Common myeloid progenitor, CD34-positive (primary cell): Measurements from ENCODE around the gene SPAG16.

Experiments used
- CTCF ChIA-PET: fragments of 350-600 bp; sonication (Branson Sonifier 250); formaldehyde crosslinking; loops from one replicate; lab custom pipeline; 2021; ENCODE audit warnings: antibody characterized with exemption; lab: Charles Lee
- POLR2A ChIA-PET: fragments of 350-600 bp; sonication (Branson Sonifier 250); formaldehyde crosslinking; loops from one replicate; lab custom pipeline; 2021; ENCODE audit warnings: antibody characterized with exemption; lab: Charles Lee
- DNase-seq, 3 donors: peaks; one replicate each; pipeline versions ENCODE4 v3.0.0 to v3.0.0-alpha.2; 2013
- H3K27ac ChIP-seq, 2 experiments: 1 replicate in 1 of 2; 2 replicates in 1 of 2; pipeline ENCODE4 v1.7.0; 2013; ENCODE audit warnings: inconsistent platforms in 2 of 2, low read length in 2 of 2, mild to moderate bottlenecking in 2 of 2, low read depth in 1 of 2, moderate library complexity in 1 of 2; ENCODE audit not compliant: severe bottlenecking in 2 of 2, insufficient read depth in 1 of 2, poor library complexity in 1 of 2
- H3K27me3 ChIP-seq, 5 experiments: replicated peaks in 2 of 5; 1 replicate in 3 of 5; 2 replicates in 2 of 5; pipeline versions ENCODE4 v1.6.1 to v1.7.0; 2013; ENCODE audit warnings: low read length in 4 of 5, mild to moderate bottlenecking in 2 of 5, moderate library complexity in 2 of 5, inconsistent platforms in 1 of 5; ENCODE audit not compliant: insufficient read depth in 5 of 5, control insufficient read depth in 4 of 5
- H3K36me3 ChIP-seq, 4 experiments: 1 replicate in 2 of 4; 2 replicates in 2 of 4; pipeline versions ENCODE4 v1.6.1 to v1.7.0; 2013; ENCODE audit warnings: low read length in 3 of 4, control low read depth in 1 of 4, mild to moderate bottlenecking in 1 of 4; ENCODE audit not compliant: control insufficient read depth in 4 of 4, insufficient read depth in 4 of 4
- H3K4me1 ChIP-seq, 4 experiments: 1 replicate in 3 of 4; 2 replicates in 1 of 4; pipeline versions ENCODE4 v1.6.1 to v1.7.1; 2013; ENCODE audit warnings: low read length in 3 of 4, mild to moderate bottlenecking in 3 of 4, control low read depth in 1 of 4, inconsistent platforms in 1 of 4, moderate library complexity in 1 of 4; ENCODE audit not compliant: control insufficient read depth in 4 of 4, insufficient read depth in 4 of 4; ENCODE audit errors: control extremely low read depth in 1 of 4
- H3K4me3 ChIP-seq, 7 experiments: 1 replicate in 4 of 7; 2 replicates in 3 of 7; pipeline versions ENCODE4 v1.5.1 to v1.7.0; 2013; ENCODE audit warnings: mild to moderate bottlenecking in 7 of 7, low read length in 6 of 7, moderate library complexity in 6 of 7, inconsistent platforms in 2 of 7, low read depth in 2 of 7, control low read depth in 1 of 7; ENCODE audit not compliant: insufficient read depth in 4 of 7, control insufficient read depth in 1 of 7; ENCODE audit errors: extremely low read depth in 1 of 7
- H3K9me3 ChIP-seq, 5 experiments: 1 replicate in 4 of 5; 2 replicates in 1 of 5; pipeline versions ENCODE4 v1.6.1 to v1.7.1; 2013; ENCODE audit warnings: low read length in 4 of 5, mild to moderate bottlenecking in 2 of 5, inconsistent platforms in 1 of 5, low read depth in 1 of 5, moderate library complexity in 1 of 5; ENCODE audit not compliant: control insufficient read depth in 4 of 5, insufficient read depth in 2 of 5; ENCODE audit errors: control extremely low read depth in 1 of 5
- WGBS: methylation state at CpG from one replicate; pipeline ENCODE4 v1.1.5; 2013; ENCODE audit not compliant: insufficient coverage; 5-methylcytosine and 5-hydroxymethylcytosine counted together

SPAG16 gene

DNA sequence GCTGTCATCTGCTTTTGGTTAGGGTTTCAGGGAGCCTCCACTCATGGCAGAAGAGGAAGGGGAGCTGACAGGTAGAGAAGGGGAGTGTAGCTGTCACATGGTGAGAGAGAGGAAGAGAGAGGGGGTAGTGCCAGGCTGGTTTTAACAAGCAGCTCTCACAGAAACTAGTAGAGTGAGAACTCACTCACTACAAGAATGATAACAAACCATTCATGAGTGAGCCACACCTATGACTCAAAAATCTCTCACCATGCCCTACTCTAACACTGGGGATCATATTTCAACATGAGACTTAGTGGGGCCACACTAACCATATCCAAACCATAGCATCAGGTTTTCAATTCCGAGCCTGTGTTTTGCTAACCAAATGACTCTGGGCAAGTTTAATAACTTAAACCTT lies 851.7 kb downstream of the SPAG16 start:
- H3K27ac ChIP-seq = no peak overlapping the region
- ChIA-PET POLR2A (no interaction called here), CTCF (no interaction called here)
- H3K4me3 ChIP-seq = no peak overlapping the region
- no peaks in the 10 kb centered on the region for H3K27me3 ChIP-seq
- DNase-seq = no peak
- no peaks in the 10 kb centered on the region for H3K9me3 ChIP-seq
- H3K4me1 ChIP-seq = no peaks in the 10 kb centered on the region
- no peaks in the 10 kb centered on the region for H3K36me3 ChIP-seq
- no CpG with 5 or more reads among the region's 1 CpG for WGBS

GRCh38 chr2:214138779-214139178 lies 854.5 kb downstream of the SPAG16 start:
- Histone ChIP-seq H3K27ac (no peak overlapping the region), H3K9me3 (no peaks in the 10 kb centered on the region), H3K4me1 (no peaks in the 10 kb centered on the region), H3K36me3 (no peaks in the 10 kb centered on the region), H3K4me3 (no peak overlapping the region), H3K27me3 (no peaks in the 10 kb centered on the region)
- DNase-seq = no peak
- ChIA-PET POLR2A (interaction anchor here (0.7 kb wide), 1 partner anchor 1051 kb away, joined by 3 read pairs; no protein-coding TSS in a partner anchor), CTCF (no interaction called here)

- WGBS = 100% methylated on average over 1 of the region's 3 CpGs
- H3K4me3 ChIP-seq = no peak overlapping the region
- no peaks in the 10 kb centered on the region for H3K9me3 ChIP-seq
- ChIA-PET POLR2A (no interaction called here), CTCF (interaction anchor here (0.6 kb wide), 1 partner anchor 281 kb away, joined by 4 read pairs; no protein-coding TSS in a partner anchor)
- no peaks in the 10 kb centered on the region for H3K4me1 ChIP-seq
- no peak overlapping the region for H3K27ac ChIP-seq
- no peaks in the 10 kb centered on the region for H3K27me3 ChIP-seq
- H3K36me3 ChIP-seq = no peaks in the 10 kb centered on the region
- no peak for DNase-seq
Observed at GRCh38 chr2:214139630-214140284, 855.5 kb downstream of the SPAG16 start.

DNA sequence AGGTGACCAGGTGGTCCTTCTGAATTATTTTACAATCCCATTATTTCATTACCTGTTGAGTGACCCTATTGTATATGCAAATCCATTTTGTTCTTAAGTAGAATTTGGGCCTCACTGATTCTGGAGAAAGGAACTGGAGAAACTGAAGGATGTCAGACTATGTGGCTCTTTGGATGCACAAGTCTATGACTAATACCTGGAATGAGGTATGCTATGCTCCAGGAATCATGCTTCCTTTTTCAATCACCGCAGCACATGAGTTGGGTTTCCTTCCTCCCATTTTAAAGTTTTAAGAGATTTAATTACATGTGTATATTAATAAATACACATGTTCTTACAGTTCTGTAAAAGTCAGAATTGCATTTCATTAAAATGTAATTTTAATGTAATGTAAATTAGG lies 872.7 kb downstream of the SPAG16 start:
- no peaks in the 10 kb centered on the region for H3K27me3 ChIP-seq
- no CpG with 5 or more reads among the region's 1 CpG for WGBS
- no peak overlapping the region for H3K4me3 ChIP-seq
- no peaks in the 10 kb centered on the region for H3K9me3 ChIP-seq
- CTCF ChIA-PET = no interaction called here
- no peaks in the 10 kb centered on the region for H3K4me1 ChIP-seq
- no peaks in the 10 kb centered on the region for H3K36me3 ChIP-seq
- DNase-seq = no peak
- no peak overlapping the region for H3K27ac ChIP-seq
- POLR2A ChIA-PET = no interaction called here

- no peaks in the 10 kb centered on the region for H3K4me1 ChIP-seq
- H3K9me3 ChIP-seq = no peaks in the 10 kb centered on the region
- ChIA-PET CTCF (no interaction called here), POLR2A (no interaction called here)
- H3K27me3 ChIP-seq = no peaks in the 10 kb centered on the region
- H3K27ac ChIP-seq = no peak overlapping the region
- no CpG with 5 or more reads among the region's 1 CpG for WGBS
- no peak overlapping the region for H3K4me3 ChIP-seq
- no peaks in the 10 kb centered on the region for H3K36me3 ChIP-seq
- DNase-seq = no peak
Observed at GRCh38 chr2:214158851-214159250, 874.6 kb downstream of the SPAG16 start.

DNA sequence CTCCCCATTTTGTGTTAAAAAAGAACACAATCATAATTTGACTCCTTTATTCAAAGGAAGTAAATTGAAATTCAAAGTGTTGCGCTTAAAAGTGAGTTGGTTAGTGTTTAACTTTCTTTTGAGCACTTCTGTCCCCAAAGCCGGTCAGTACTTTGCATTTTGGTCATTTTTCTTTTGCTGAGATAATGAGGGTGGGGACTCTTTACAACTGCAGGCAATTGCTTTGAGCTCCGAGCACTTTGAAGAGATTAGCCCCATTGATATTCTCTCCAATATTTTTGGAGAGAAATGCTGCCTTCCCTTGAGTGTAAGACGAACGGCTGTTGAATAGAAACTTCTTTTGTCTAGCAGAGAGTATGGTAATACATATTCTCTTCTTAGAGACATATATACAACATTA lies 885.0 kb downstream of the SPAG16 start:
- DNase-seq = no peak
- Histone ChIP-seq H3K4me1 (no peaks in the 10 kb centered on the region), H3K4me3 (no peak overlapping the region), H3K27ac (no peak overlapping the region), H3K27me3 (no peaks in the 10 kb centered on the region), H3K36me3 (no peaks in the 10 kb centered on the region), H3K9me3 (peaks cover 0 to 1% (median 0%) of the 10 kb centered on the region in 5 experiments)
- ChIA-PET CTCF (no interaction called here), POLR2A (no interaction called here)
- WGBS = 100% methylated on average over 1 of the region's 5 CpGs

GRCh38 chr2:214169736-214170135 lies 885.5 kb downstream of the SPAG16 start:
- POLR2A ChIA-PET = no interaction called here
- Histone ChIP-seq H3K27ac (no peak overlapping the region), H3K27me3 (no peaks in the 10 kb centered on the region), H3K4me1 (no peaks in the 10 kb centered on the region), H3K4me3 (no peak overlapping the region), H3K9me3 (peaks cover 0 to 1% (median 0%) of the 10 kb centered on the region in 5 experiments), H3K36me3 (no peaks in the 10 kb centered on the region)
- CTCF ChIA-PET = no interaction called here
- DNase-seq = no peak
- WGBS = 84% methylated on average over 2 of the region's 2 CpGs
